K562 (cell line): ENCODE measurements around the gene CCR9. TPM values are rescaled to one million over a fixed set of nuclear protein-coding genes. Genes with fewer than 3 reads are reported as not detected.

Experiments
- ATAC-seq: fragments of 200-7000 bp; cut with Tn5 transposase; 3 replicates; pipeline ENCODE4 v1.9.1; 2020; ENCODE audit warnings: moderate library complexity
- BruUV-seq: library from RNA; stranded (reverse); fragments of 400-500 nt; replicated peaks from 2 replicates; lab custom pipeline; 2021; lab: Mats Ljungman, UMichigan
- CTCF ChIA-PET: fragments of 300-600 bp; formaldehyde crosslinking; extraction: SDS; loops from one replicate; lab custom pipeline; 2021; ENCODE audit warnings: low intra/inter-chr PET ratio; lab: Yijun Ruan, JAX
- POLR2A ChIA-PET: fragments of 300-600, 350-650 bp; sonication (Branson Sonifier 250); formaldehyde crosslinking; extraction: SDS; loops from one replicate; lab custom pipeline; 2021; ENCODE audit warnings: antibody characterized with exemption, inconsistent platforms; lab: Yijun Ruan, JAX
- DNase-seq, 4 experiments: peaks; one replicate each; pipeline versions ENCODE4 v3.0.0 to v3.0.0-alpha.2; 2011 to 2018; ENCODE audit warnings: low spot score in 3 of 4, mixed read lengths in 3 of 4; ENCODE audit errors: extremely low read depth in 1 of 4
- FAIRE-seq: peaks from 2 replicates; lab custom pipeline; 2011; peaks lifted over from hg19 to GRCh38; lab: Jason Lieb, UNC
- H2AFZ ChIP-seq: 2 replicates; pipeline ENCODE4 v1.6.0; 2011; ENCODE audit warnings: low read depth, low read length, control low read depth, inconsistent platforms
- H3K27ac ChIP-seq: fragments of 200-600 bp; 3 replicates; pipeline ENCODE4 v1.8.0; 2011; ENCODE audit warnings: low read depth, mild to moderate bottlenecking, control low read depth, inconsistent platforms, low read length, moderate library complexity, mixed read lengths; ENCODE audit errors: extremely low read depth
- H3K27me3 ChIP-seq, 2 experiments: fragments of 300-600 bp in 1 of 2; 2 replicates in 1 of 2; 3 replicates in 1 of 2; pipeline versions ENCODE4 v1.6.0 to v1.8.0; 2011; ENCODE audit warnings: inconsistent platforms in 2 of 2, low read length in 2 of 2, mild to moderate bottlenecking in 1 of 2, mixed read lengths in 1 of 2, moderate library complexity in 1 of 2; ENCODE audit not compliant: control insufficient read depth in 2 of 2, insufficient read depth in 2 of 2
- H3K36me3 ChIP-seq: fragments of 300-600 bp; 3 replicates; pipeline ENCODE4 v1.8.0; 2011; ENCODE audit warnings: mild to moderate bottlenecking, low read length, inconsistent platforms; ENCODE audit not compliant: control insufficient read depth, insufficient read depth
- H3K4me1 ChIP-seq, 2 experiments: fragments of 200-600 bp in 1 of 2; replicated peaks in 1 of 2; 2 replicates in 1 of 2; 3 replicates in 1 of 2; pipeline versions ENCODE4 v1.5.1 to v1.8.0; 2011; ENCODE audit warnings: inconsistent platforms in 2 of 2, low read length in 2 of 2, mild to moderate bottlenecking in 1 of 2, mixed read lengths in 1 of 2, moderate library complexity in 1 of 2; ENCODE audit not compliant: control insufficient read depth in 2 of 2, insufficient read depth in 2 of 2
- H3K4me2 ChIP-seq: 2 replicates; pipeline ENCODE4 v1.6.1; 2011; ENCODE audit warnings: low read length, control low read depth, inconsistent platforms, mixed read lengths; ENCODE audit not compliant: insufficient read depth
- H3K4me3 ChIP-seq: fragments of 200-600 bp; sonication (generic), shearing (Covaris generic); 2 replicates; pipeline ENCODE4 v1.5.1; 2016; ENCODE audit warnings: control low read depth, inconsistent platforms
- H3K79me2 ChIP-seq: fragments of 200-600 bp; 3 replicates; pipeline ENCODE4 v1.8.0; 2011; ENCODE audit warnings: low read length, inconsistent platforms; ENCODE audit not compliant: control insufficient read depth, insufficient read depth
- H3K9ac ChIP-seq, 2 experiments: 2 replicates each; pipeline versions ENCODE4 v1.6.0 to v1.6.1; 2011; ENCODE audit warnings: low read depth in 2 of 2, low read length in 2 of 2, control low read depth in 1 of 2, inconsistent platforms in 1 of 2, mild to moderate bottlenecking in 1 of 2, mixed read lengths in 1 of 2; ENCODE audit not compliant: insufficient read depth in 1 of 2
- H3K9me1 ChIP-seq: one replicate; pipeline ENCODE4 v1.6.0; 2011; ENCODE audit warnings: inconsistent platforms, mild to moderate bottlenecking, low read length, moderate library complexity; ENCODE audit not compliant: control insufficient read depth, insufficient read depth
- H3K9me3 ChIP-seq: replicated peaks from 2 replicates; pipeline ENCODE4 v1.5.1; 2011; ENCODE audit warnings: low read depth, low read length, inconsistent platforms; ENCODE audit not compliant: control insufficient read depth, insufficient read depth
- H4K20me1 ChIP-seq: replicated peaks from 2 replicates; pipeline ENCODE4 v1.6.1; 2011; ENCODE audit warnings: low read length, inconsistent platforms, mixed read lengths; ENCODE audit not compliant: control insufficient read depth, insufficient read depth
- FOSL1 ChIP-seq: fragments of 200-800 bp; sonication (Bioruptor generic); conservative IDR thresholded peaks from 2 replicates; pipeline ENCODE4 v1.6.1; 2016; ENCODE audit warnings: missing genetic modification characterization, missing compliant biosample characterization
- JUNB ChIP-seq: fragments of 450-650 bp; formaldehyde crosslinking; conservative IDR thresholded peaks from 2 replicates; pipeline ENCODE4 v1.4.0; 2020; ENCODE audit warnings: mild to moderate bottlenecking
- MXI1 ChIP-seq: IDR thresholded peaks from 2 replicates; pipeline ENCODE4 v1.6.1; 2011; ENCODE audit warnings: low read depth, mild to moderate bottlenecking, improper control_type of control experiment, low read length
- NCOA2 ChIP-seq, 2 experiments: fragments of 450-650 bp; IDR thresholded peaks; 2 replicates each; pipeline ENCODE4 v1.6.1; 2018; ENCODE audit warnings: mild to moderate bottlenecking in 2 of 2, moderate library complexity in 1 of 2; ENCODE audit not compliant: partially characterized antibody in 2 of 2
- PHF20 ChIP-seq: fragments of 450-650 bp; IDR thresholded peaks from 2 replicates; pipeline ENCODE4 v1.6.1; 2018; ENCODE audit not compliant: partially characterized antibody
- SLC30A9 ChIP-seq: fragments of 250-450 bp; sonication (Bioruptor Pico); IDR thresholded peaks from 2 replicates; pipeline ENCODE4 v1.8.0; 2022; ENCODE audit warnings: mild to moderate bottlenecking, moderate library complexity
- SMARCA5 ChIP-seq: fragments of 450-650 bp; IDR thresholded peaks from 2 replicates; pipeline ENCODE4 v1.6.1; 2016
- SMARCB1 ChIP-seq: IDR thresholded peaks from 2 replicates; pipeline ENCODE4 v1.6.1; 2011; ENCODE audit warnings: improper control_type of control experiment, low read depth; ENCODE audit not compliant: insufficient read length
- YY1 ChIP-seq, 3 experiments: IDR thresholded peaks; 2 replicates each; pipeline ENCODE4 v1.6.1; 2011; ENCODE audit warnings: low read length in 2 of 3, mild to moderate bottlenecking in 2 of 3, moderate library complexity in 2 of 3, borderline replicate concordance in 1 of 3, control low read depth in 1 of 3, low read depth in 1 of 3; ENCODE audit not compliant: insufficient read depth in 3 of 3, insufficient replicate concordance in 2 of 3, control insufficient read depth in 1 of 3, insufficient read length in 1 of 3; ENCODE audit errors: extremely low read depth in 1 of 3
- ZKSCAN3 ChIP-seq: fragments of 250-450 bp; sonication (Bioruptor Pico); IDR thresholded peaks from 2 replicates; pipeline ENCODE4 v1.4.0; 2020
- ZNF133 ChIP-seq: fragments of 250-450 bp; sonication (Bioruptor Pico); IDR thresholded peaks from 2 replicates; pipeline ENCODE4 v1.4.0; 2020; ENCODE audit warnings: mild to moderate bottlenecking
- ZNF224 ChIP-seq: sonication (generic); formaldehyde crosslinking; IDR thresholded peaks from 2 replicates; pipeline ENCODE4 v1.8.0; 2022; ENCODE audit warnings: mild to moderate bottlenecking, missing genetic modification reagents
- ZNF316 ChIP-seq: fragments of 450-650 bp; IDR thresholded peaks from 2 replicates; pipeline ENCODE4 v1.6.1; 2016
- ZNF41 ChIP-seq: fragments of 250-450 bp; sonication (Bioruptor Pico); conservative IDR thresholded peaks from 2 replicates; pipeline ENCODE4 v1.4.0; 2020; ENCODE audit warnings: mild to moderate bottlenecking
- ZNF507 ChIP-seq: conservative IDR thresholded peaks from 2 replicates; pipeline ENCODE4 v1.6.1; 2017; ENCODE audit warnings: missing genetic modification characterization, missing compliant biosample characterization
- WGBS: fragments of 100-300 bp; shearing (Covaris generic); methylation state at CpG from one replicate; pipeline ENCODE4 v1.1.6; 2016; ENCODE audit warnings: low coverage, mixed read lengths; ENCODE audit not compliant: insufficient coverage; ENCODE audit errors: missing lambda C conversion rate; 5-methylcytosine and 5-hydroxymethylcytosine counted together
- in situ Hi-C: fragments of 300-500 bp; cut with MboI; formaldehyde crosslinking; loops from 4 replicates; pipeline ENCODE4 v1.15.0; 2018; ENCODE audit warnings: inconsistent platforms, mixed read lengths
- intact Hi-C: fragments of 100-400 bp; cut with micrococcal nuclease; formaldehyde crosslinking; loops from 2 replicates; pipeline ENCODE4 v1.14.2; 2022
- polyA plus RNA-seq, 8 experiments: library from polyadenylated mRNA; depleted of rRNA in 4 of 8; stranded (reverse) in 5 of 8; unstranded in 3 of 8; fragments of >200 nt; fragmentation: Nextera tagmentation in 2 of 8; fragmentation: Illumina TruSeq in 1 of 8; extraction: Ambion mirVana in 2 of 8; extraction: Trizol in 1 of 8; gene quantifications; 2 replicates each; pipeline versions ENCODE4 v1.2.1 to v1.2.3, GENCODE V29; 2011 to 2014; ENCODE audit warnings: inconsistent platforms in 1 of 8, missing spikeins in 1 of 8
- total RNA-seq, 7 experiments: library from RNA; depleted of rRNA in 6 of 7; stranded (reverse); fragments of >200 nt in 6 of 7; fragmentation: Illumina TruSeq in 2 of 7; extraction: Trizol in 2 of 7; gene quantifications; 2 replicates each; pipeline versions ENCODE4 v1.2.1 to v1.2.3, GENCODE V29; 2011 to 2021; ENCODE audit warnings: low replicate concordance in 1 of 7

Gene CCR9
- total and polyA plus RNA-seq, 9 of the 15 experiments (the other 6 are each of a cell fraction or from before 2014, with no cell fraction given): not detected

DNA sequence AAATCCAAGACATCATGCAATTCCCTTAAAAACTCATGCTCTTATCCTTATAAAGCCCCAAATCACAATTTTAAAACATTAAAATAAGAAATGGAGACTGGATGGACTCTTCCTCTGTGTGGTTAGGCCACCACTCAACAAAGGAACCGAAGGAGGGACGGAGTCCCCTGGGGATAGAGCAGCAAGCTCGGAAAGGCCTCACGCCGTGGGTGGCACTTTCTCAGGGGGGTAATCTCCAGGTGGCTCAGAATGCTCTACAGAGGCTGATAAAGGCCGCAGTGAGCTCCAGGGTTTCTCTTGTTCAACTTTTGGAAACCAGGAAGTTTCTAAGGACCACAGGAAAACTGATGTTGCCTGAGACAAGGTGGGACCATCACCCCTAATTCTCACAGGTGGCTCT, 23.2 kb downstream of the CCR9 start:
- no peak overlapping the region for H3K4me2 ChIP-seq
- H4K20me1 ChIP-seq: no peaks in the 10 kb centered on the region; the same call in 1 of the 2 replicates
- intact Hi-C loops (loop anchor here (10.0 kb wide), 1 partner anchor 395 kb away; no protein-coding TSS in a partner anchor), in situ Hi-C loops (no loop called here)
- DNase-seq (no peak), FAIRE-seq (no peak), ATAC-seq (no peak)
- H3K4me1 ChIP-seq: peaks cover 0 to 3% of the 10 kb centered on the region in 2 experiments; a peak in 3 of 5 replicates
- POLR2A ChIA-PET: interaction anchor here (0.7 to 0.9 kb wide), 2 partner anchors 11 to 90 kb away, joined by 3 read pairs; no protein-coding TSS in a partner anchor
- H3K79me2 ChIP-seq: no peaks in the 10 kb centered on the region
- no peak overlapping the region for H3K4me3 ChIP-seq
- no peak overlapping the region for H3K9ac ChIP-seq
- no TSS peak for BruUV-seq
- H2AFZ ChIP-seq: no peak overlapping the region
- peaks cover 0 to 45% of the 10 kb centered on the region in 2 experiments; a peak in 4 of 5 replicates for H3K27me3 ChIP-seq
- TF ChIP-seq JUNB: no peak
- no peak for TF ChIP-seq MXI1
- no peak for TF ChIP-seq SLC30A9 (CRISPR knock-in tag)
- no peak for TF ChIP-seq SMARCB1
- TF ChIP-seq SMARCA5: no peak
- TF ChIP-seq NCOA2 (IDR thresholded peaks at IDR 0.05; ENCODE audit: partially characterized antibody in 2 of 2): no peak
- no peak for TF ChIP-seq FOSL1
- no peak for TF ChIP-seq ZNF316
- TF ChIP-seq YY1 (IDR thresholded peaks at IDR 0.05; ENCODE audit: borderline replicate concordance in 1 of 3, control insufficient read depth in 1 of 3, extremely low read depth in 1 of 3, insufficient read depth in 3 of 3, insufficient read length in 1 of 3, insufficient replicate concordance in 2 of 3, low read depth in 1 of 3, low read length in 2 of 3): no peak
- TF ChIP-seq ZNF41: no peak
- no peak for TF ChIP-seq ZNF224 (CRISPR knock-in tag)
- TF ChIP-seq PHF20: no peak
- TF ChIP-seq ZKSCAN3 (CRISPR knock-in tag): no peak
- no peak for TF ChIP-seq ZNF507 (tag)
- no peak for TF ChIP-seq ZNF133 (CRISPR knock-in tag)
- H3K36me3 ChIP-seq: no peaks in the 10 kb centered on the region
- no peak overlapping the region for H3K27ac ChIP-seq
- H3K9me3 ChIP-seq: no peaks in the 10 kb centered on the region
- H3K9me1 ChIP-seq: peaks cover 2% of the 10 kb centered on the region
- WGBS: 10% methylated on average over 6 of the region's 6 CpGs
- CTCF ChIA-PET: no interaction called here
